HG02588 (cell line): Measurements from ENCODE around the gene CUL7.

ENCODE experiments used
- ATAC-seq: cut with Tn5 transposase; IDR thresholded peaks from one replicate; pipeline ENCODE4 v1.9.1; 2021; ENCODE audit warnings: mild to moderate bottlenecking, moderate library complexity; ENCODE audit not compliant: unreplicated experiment

The CUL7 gene

DNA sequence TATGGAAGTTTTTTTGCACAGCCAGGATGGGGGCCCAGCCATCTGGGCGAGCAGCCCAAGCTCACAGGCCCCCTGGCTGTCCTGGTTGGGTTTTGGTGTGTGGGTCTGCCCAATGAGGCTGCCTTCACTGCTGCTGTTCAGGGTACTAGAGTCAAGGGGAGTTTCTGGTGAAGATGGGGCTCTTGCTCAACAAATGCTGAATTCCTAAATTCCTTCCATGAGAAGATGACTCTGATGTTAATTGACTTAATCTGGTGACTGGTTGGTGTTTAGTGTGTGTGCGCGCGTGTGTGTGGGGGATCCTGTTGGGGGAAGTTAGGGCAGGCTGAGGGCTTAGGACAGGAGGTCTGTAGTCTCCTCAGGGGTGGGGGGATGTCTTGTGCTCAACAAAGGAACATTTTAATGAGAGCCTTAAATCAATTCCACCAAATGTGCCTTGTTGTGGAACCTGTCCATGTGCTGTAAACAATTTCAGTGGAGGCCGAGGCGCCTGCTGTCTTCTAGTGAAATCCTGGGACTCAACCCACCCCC, 24.4 kb upstream of the CUL7 start:
- ATAC-seq, result no peak

DNA sequence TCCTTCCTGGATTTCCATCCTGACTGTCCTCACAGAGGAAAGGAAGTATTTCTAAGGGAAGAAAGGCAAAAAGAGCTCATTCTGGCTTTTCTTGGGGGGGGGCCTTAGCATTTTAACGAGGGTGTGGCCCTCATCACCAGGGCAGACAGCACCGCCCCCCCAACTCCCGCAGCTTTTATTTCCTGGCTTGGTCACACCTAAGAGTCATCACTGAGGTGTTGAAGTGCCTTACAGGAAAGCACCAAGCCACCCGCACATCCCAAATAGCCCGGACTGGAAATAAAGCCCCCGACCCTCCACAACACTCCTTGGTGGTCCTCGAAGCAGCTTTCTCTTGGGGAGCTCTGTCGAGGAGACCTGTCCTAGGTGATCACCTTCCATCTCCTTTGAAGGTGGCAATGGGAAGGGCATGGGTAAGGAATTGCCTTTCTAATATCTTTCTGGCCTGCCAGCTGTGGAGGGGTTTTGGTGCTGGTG, 23.7 kb upstream of the CUL7 start:
- ATAC-seq, result no peak

DNA sequence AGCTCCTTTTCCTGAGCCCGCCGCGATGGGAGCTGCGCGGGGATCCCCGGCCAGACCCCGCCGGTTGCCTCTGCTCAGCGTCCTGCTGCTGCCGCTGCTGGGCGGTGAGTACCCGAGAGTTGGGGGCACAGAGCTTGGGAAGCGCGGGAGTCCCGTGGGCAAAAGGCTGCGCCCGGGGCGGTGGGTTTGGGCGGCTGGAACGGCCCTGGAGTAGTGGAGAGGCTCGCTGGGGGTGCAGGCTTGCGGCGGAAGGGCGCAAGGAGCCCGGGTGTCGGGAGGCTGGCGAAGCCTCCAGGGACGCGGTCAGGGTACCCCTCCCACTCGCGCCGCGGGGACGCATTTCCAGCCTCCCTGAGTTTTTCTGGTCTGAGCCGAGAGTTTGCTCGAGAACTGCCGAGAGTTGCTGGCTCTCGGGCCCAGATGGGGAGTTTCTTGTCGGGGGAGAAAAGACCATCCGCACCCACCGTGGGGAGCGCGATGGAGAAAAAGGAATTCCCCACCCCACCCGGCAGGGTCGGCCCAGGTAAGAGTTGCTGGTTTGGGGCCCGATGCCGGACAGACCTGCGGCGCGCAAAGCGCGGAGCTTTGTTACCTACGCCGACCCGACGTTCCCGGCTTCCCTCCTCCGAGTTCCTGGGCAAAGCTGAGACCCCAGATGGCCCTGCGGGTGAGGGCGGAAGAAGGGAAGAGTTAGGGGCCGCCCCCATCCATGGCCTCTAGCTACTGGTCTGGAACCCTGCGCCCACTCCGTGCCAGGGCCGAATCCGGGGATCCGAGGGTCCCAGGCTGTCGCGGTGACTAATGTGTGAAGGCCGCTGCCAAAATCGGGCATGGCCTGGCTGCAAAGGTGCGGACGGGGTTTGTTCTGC, 23.0 kb upstream of the CUL7 start:
- ATAC-seq, result no peak

DNA sequence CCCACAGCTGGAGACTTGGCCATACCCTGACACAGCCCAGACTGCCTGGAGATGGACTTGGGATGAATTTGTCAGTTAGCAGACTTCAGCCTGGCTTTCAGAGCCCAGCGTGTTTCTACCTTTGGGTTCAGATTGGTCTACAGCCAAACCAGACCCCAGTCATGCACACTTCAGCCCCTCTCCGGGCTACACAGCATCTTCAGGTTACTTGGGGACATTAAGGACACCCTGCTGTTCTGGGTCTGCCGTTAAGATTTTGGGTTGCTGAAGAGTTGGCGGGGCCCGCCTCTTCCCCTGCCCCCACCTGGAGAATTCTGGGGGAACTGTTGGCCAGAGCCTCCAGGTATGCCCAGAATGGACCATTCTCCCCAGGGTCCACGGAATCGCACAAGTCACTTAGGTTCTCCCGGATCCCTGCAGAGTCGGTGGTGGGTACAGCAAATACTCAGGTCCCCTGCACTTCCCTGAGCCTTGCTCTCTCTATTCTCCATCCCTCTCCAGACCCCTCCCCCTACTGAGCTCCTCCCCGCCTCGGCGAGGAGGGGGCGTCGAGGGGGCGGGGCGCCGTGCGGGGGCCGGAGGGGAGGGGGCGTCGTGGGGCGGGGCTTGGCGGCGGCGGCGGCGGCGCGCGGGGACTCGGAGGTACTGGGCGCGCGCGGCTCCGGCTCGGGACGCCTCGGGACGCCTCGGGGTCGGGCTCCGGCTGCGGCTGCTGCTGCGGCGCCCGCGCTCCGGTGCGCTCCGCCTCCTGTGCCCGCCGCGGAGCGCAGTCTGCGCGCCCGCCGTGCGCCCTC, 22.2 kb upstream of the CUL7 start, which contains the start of gene PTK7:
TSS of gene PTK7 (plus strand) at position 645 of the 794 bp plus-strand sequence. CDS start 175 bp downstream, outside the sequence.
- no peak for ATAC-seq

DNA sequence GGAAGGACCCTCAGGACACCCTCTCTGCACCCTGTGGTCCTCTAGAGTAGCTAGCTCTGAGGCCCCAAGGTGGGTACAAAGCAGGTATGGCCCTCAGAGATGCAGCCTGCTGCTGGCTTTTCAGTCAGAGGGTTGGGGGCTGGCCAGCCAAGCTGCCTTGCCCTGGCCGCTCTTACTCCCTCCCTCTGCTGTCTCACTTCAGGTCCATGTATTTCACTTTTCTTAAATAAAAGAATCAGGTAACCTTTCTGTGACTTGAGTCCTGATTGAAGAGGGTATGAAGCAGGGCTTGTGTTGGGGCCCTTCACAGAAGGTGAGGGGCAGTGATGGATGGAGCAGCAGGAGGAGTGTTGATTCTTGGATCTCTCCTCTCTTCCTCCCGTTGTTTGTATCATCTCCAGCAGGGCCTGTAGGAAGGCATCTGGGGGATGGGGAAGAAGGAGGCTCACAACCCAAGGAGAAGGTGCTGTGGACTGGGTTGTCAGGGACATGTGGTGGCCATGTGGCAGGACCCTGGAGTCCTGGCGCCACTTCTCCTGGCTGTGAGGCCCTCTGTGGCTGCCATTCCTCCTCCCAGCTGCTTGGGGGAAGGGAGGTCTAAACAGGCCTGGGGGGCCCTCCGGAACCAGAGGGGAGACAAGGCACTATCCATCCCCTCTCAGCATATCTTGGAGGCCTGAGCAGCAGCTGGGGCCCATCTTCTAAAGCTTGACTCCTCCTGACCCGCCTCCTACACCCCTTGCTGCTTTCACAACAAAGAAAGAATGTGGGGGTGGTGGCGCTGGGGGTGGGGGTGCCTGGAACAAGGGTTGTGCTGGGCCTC, 21.4 kb upstream of the CUL7 start:
- no peak for ATAC-seq

DNA sequence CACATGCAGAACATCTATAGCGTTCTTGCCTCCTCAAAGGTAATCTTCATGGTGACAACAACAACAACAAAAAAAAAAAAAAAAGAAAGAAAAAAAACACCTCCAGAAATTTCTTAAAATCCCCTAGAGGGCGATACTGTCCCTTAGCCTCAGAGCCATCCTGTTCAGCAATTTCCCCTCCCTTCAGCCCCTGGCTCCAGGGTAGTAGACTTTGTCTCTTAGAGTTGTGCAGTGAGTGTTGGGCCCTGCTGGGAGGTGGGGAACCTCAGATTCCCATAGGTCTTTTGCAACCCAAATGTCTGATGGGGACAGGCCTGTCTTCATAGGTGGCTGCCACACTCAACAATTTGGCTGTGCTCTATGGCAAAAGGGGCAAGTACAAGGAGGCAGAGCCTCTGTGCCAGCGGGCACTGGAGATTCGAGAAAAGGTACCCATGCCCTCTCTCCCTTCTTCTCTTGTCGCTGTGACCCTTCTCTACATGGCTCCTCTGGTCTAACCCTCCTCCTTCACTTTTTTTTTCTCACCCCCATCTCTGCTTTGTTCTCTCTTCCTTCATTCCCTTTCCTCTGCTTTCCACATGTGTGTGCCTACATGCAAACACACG, 16.5 kb upstream of the CUL7 start:
- no peak for ATAC-seq

DNA sequence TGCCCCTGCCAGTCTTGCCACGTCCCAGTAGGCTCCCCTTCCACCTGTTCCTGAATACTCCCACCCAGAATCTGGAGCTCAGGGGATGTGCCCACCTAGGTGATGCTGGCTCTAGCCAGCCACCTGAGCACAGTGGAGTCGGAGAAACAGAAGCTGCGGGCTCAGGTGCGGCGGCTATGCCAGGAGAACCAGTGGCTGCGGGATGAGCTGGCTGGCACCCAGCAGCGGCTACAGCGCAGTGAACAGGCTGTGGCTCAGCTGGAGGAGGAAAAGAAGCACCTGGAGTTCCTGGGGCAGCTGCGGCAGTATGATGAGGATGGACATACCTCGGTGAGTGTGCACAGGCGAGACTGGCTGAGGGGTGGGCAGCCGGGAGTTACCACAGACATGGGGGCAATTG, 9.2 kb upstream of the CUL7 start:
- no peak for ATAC-seq

DNA sequence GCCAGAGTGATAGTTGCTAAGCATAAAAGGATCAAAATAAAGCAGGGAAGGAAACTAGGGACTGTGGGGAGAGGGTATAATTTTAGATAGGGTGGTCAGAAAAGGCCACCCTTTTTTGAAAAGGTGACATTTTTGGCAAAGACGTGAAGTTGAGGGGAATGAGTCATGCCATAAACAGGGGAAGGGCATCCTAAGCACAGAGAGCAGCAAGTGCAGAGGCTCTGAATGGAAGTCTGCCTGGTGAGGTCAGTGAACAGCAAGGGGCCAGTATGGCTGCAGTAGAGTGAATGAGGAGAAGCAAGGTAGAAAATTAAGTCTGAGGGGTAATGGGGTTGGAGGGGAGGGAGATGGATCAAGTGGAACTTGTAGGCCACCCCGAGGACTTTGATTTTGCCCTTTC, 8.2 kb upstream of the CUL7 start:
- ATAC-seq, result no peak

DNA sequence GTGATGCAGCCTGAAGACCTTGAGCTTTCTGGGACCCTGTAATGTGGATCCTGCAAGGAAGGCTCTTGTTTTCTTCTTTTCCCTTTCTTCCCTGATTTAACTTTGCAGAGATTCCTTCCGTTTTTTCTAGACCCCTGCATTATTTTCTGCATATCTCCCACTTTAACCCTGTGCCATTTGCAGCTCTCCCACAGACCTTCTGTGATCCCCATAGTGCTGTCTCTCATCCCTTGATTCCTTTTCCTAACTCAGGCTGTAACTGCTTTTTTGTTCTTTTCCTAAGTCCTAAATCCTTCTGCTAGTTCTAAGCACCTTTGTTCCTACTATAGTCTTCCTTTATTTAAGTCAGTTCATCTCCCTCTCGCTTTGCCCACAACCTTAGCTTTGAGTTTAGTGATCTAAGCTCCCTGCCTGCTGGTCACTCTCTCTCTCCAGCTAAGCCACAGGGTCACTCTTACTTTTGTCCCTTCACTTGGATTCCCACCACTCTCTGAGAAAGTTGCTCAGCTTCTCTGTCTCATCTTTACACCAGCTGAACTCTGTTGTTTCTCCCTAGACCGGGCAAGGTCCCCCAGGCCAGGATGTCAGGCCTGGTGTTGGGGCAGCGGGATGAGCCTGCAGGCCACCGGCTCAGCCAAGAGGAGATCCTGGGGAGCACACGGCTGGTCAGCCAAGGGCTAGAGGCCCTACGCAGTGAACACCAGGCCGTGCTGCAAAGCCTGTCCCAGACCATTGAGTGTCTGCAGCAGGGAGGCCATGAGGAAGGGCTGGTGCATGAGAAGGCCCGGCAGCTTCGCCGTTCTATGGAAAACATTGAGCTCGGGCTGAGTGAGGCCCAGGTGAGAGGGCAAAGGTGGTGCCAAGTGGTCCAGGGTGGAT, 7.3 kb upstream of the CUL7 start:
- no peak for ATAC-seq

DNA sequence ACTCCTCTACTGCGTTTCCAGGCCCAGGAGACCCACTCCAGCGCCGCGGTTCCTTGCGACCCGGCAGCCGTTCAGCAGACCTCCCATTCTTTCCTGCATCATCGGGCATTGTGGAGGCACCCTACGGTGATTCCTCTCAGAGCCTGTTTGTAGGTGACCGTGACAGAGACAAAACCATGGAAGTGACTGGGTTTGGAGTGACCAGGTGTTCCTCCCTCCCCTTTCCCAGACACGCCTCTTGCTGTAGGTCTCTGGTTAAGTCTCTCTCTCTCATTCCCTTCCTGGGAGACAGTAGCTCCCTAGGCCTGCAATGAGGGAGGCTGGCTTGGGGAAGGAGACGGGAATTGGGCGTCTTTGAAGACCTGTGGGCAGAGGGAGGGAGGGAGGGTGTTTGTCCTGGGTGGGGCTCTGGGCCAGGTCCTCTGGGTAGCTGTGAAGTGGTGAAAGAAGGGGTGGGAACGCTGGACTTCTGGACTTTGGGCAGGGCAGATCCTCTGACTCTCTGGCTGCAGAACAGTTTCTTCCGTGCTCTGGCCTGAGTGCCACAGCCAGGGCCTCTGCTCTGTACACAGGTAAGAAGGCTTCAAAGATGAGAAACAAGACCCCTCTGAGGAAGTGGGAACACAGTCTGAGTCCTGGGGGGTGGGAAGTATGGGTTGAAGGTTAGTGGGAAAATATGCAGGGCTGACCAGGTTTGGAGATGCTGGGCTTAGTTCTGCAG, 6.5 kb upstream of the CUL7 start:
- no peak for ATAC-seq

DNA sequence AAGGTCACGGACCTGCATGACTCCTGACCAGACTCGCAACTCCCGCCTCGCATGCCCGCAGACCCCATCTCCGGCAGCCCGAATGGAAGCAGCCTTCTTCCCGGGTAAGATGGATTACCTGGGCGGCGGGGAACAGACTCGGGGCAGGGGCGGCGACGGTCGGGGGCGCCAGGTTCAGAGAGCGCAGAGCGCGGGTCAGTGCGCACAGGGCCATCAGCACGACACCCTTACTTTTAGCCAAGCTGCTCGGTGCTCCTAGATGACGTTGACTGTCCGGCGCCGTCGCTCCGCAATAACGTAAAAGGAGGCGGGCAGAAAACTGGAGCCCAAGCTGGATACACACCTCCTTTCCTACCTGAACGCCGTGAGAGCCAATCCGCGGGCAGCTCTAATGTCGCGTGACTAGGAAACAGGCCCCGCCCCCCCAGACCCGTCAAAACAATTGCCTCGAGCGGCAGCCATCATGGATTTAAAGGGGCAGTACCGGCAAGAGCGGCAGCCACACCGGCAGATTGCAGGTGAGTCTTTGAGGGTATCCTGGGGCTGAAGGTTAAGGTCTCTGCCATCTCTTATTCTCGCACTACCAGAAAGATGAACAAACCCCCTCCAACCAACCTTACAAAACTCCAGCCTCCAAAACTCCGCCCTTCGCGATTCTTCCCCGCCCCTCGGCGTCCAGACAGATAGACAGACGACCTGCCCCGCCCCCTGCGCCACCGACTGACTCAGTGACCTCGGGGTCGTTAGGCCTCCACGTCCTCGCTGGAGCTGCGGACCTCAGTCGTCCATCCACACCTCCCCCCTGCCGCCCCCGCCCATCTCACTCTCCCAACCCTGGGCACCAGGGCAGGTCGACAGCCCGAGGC, 5.8 kb upstream of the CUL7 start, which contains the start of the genes KLC4 and MRPL2:
TSS of gene KLC4 (plus strand) at position 464 of the 866 bp plus-strand sequence. CDS start 1,705 bp downstream, outside the sequence.
TSS of gene MRPL2 (minus strand) at position 267 of the 866 bp plus-strand sequence. CDS start at position 214, 53 bp downstream.
- peak; percentile 86 for ATAC-seq

DNA sequence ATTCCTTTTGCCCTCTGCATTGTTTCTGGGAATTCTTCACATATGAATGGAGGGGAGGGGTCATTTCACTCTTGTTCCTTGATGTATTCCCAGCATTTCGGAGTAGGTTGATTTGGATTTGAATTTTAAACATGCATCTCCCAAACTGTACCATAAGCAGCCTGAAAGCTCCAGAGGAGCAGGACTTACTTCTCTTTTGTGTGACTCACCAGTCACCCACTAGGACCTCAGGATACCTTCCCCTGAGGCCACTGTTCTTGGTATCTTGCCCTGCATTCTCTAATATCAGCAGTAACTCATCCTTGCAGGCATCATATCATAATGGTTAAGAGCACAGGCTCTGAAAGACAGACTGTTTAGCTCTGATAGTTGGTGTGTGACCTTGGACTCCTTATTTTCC, 4.9 kb upstream of the CUL7 start:
- ATAC-seq, result no peak

DNA sequence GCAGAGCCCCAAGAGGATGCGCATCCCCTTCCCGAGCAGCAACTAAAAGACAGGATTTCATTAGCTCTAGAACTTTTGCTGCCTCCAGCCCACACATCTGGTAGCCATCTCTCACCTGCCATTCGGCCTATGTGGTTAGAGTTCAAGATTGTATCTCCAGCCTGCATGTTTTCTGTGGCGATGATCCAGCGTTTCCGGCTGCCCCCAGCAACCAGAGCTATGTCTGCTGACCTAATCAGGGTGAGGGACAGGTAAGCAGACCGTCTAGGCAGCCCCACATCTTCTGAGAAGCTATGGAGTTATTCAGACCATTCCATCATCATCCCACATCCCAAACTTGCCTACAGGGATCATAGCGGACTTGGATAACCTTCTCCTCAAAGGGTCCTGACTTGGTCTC, 2.3 kb upstream of the CUL7 start:
- ATAC-seq, result no peak

DNA sequence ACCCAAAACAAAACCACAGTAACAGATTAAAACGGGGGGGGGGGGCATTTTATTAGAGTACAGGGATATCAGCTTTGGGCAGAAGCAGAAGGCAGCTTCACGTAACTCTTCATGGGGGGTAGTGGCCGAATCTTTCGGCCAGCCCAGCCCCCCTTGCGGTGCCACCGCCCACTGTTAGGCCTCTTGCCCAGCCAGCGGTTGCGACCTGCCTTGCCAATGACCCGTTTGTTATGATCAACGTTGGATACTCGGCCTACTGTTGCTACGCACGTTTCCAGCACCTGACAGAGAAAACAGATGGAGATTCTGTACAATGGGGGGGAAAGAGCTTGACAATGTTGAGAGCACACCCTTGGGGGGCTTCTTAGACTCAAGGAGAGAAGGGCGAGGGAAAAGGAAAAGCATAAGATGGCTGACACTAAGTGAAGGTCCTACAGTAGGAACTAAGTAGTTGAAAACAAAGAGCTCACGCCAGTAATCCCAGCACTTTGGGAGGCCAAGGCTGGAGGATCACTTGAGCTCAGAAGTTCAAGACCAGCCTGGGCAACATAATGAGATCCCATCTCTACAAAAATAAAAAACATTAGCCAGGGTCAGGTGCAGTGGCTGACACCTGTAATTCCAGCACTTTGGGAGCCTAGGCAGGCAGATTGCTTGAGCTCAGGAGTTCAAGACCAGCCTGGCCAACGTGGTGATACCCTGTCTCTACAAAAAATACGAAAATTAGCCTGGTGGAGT, 724 bp upstream of the CUL7 start:
- no peak for ATAC-seq

DNA sequence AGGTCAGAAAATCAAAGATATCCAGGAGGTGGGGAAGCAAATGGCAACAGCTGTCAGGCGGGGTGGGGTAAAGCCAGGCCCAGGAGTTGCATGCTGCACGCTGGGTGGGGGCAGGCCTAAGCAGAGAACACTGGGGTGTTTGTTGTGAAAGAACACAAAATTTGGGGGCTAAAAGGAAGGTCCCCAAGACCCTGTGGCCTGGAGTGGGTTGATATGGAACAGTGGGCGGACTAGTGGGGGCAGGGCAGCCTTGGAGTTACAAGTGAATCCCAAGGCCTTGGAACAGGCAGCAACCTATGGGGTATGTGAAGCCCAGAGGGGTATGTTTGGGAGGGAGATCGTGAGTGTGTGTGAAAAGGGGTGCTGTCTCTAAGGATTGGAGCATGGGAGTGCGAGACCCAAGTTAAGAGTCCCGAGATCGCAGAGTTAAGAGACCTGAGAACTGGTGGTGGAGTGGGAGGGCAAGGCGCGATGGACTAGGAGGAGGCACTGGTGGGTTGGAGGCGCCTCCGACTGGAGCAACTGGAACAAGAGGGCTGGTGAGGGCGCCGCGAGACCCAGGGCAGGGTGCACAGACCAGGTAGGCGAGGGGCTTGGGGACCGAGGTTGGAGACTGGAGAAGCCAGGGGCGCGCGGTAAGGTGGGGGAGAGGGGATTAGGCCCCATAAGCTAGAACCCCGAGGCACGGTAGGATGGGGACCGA, 658 bp downstream of the CUL7 start:
- peak; percentile 16 for ATAC-seq

DNA sequence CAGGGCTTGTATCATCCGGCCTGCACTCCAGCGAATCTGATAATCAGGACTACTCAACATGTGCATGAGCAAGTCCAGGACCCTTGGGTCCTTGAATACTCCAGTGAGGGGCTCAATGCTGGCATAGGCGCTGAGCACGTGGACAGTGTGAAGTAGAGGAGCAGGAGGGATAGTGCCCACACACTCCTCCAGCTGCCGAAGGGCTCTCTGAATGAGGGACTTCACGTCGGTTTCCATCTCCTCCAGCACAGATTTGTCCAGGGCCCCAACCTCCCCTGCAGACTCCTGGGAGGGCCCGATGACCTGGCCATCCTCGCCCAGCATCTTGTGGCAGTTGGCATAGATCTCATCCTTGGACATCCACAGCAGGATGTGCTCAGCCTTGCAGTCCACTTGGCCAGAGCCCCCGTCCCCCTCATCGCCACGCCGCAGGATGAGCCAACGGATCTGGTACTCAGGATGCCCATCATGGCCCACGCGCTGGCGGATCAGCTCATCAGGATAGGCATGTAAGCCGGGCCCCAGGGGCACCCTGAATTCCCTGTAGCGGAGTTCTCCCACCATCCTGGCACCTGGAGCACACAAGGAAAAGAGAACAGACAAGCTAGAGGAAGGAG, 1.3 kb downstream of the CUL7 start:
- no peak for ATAC-seq
